8988T (cell line): Measurements from ENCODE around the gene GJC3.
"Not testable (repeated sequence)": the region's sequence is repeated elsewhere in the genome, so short reads cannot be mapped to it uniquely, and the experiment has no call there.

Source experiments
- DNase-seq: peaks from one replicate; pipeline ENCODE4 v3.0.0; 2011

Gene GJC3, protein sequence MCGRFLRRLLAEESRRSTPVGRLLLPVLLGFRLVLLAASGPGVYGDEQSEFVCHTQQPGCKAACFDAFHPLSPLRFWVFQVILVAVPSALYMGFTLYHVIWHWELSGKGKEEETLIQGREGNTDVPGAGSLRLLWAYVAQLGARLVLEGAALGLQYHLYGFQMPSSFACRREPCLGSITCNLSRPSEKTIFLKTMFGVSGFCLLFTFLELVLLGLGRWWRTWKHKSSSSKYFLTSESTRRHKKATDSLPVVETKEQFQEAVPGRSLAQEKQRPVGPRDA

GRCh38 chr7:99928994-99929729 is at the start of gene GJC3:
Gene GJC3 (minus strand): TSS chr7:99929620. CDS start chr7:99929620, 0 bp downstream.
- peak; percentile 61 for DNase-seq

GRCh38 chr7:99976626-99977025 is 47.2 kb upstream of the GJC3 start:
- DNase-seq: no peak

DNA sequence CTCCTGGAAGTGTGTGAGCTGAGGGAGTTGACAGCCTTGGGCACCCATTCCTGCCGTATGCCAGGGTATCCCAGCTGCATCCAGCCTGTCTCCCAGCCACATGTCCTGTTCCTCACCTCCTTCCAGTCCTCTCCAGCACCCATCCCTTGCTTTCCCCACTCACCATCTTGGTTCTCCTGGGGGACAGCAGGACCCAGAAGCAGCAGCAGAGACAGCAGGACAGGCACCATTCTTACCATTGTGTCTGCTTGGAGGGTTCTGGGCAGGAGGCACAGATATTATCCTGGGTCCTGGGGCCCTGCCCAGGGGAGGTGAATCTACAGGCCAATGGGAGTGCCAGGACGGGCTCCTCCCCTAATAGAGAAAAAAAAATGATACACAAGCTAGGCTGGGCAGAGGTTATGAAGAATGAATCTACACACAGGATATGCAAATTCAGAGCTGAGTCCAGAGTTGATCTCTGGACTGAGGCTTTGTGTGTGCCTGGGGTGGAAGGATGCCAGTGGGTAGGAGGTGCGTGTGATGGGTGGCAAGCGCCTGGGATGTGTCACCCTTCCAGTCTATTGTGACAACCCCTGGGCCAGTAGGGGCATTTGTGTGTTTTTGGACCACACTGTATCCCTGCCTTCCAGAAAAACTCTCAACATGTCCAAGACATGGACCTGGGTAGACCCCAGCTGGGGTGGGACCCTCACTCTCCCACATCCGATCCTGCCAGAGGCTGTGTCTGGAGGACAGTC is 46.5 kb upstream of the GJC3 start, which contains the start of gene AZGP1:
TSS of gene AZGP1 (minus strand) at position 250 of the 740 bp plus-strand sequence. CDS start at position 239, 11 bp downstream.
- no peak for DNase-seq

GRCh38 chr7:99974681-99975080 is 45.3 kb upstream of the GJC3 start:
- DNase-seq: no peak

- not testable (repeated sequence) for DNase-seq
Observed at GRCh38 chr7:99973817-99974216, 44.4 kb upstream of the GJC3 start.

DNA sequence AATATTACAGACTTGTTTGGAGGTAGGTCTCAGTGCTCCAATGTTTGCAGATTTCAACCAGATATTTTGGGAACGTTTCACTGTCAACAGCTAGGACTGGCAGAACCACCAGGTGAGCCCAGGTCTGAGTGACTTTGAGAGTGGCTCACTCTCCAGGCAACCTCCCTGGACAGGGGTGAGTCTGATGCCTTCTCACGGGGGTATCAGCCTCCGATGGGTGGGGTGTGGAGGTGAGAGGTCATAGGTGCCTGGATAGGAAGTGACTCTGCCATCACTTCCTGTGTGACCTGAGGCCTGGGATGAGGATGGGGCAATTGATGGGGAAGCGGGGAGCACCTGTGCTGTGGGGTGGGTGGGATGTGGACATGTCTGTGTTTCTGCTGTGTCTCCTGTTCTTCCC is 41.8 kb upstream of the GJC3 start:
- no peak for DNase-seq

DNA sequence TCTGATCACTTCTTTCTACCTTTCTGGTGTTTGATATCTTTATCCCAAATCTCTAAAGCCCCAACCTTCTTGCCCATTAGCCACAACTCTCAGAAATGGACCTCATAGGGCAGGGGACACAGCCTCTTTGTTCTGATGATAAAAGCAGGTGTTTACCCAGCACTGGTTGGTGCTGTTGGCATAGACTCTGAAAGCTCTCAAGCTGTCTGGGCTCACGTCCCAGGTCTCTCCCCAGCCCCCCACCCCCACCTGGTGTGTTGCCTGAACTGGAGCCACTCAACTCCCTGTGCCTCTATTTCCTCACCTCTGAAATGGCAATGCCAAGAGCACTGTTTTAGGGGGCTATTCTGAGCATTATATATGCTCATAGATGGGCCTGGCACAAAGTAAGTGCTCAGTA is 40.4 kb upstream of the GJC3 start:
- DNase-seq: not testable (repeated sequence)

- no peak for DNase-seq
Observed at GRCh38 chr7:99969298-99969697, 39.9 kb upstream of the GJC3 start.

DNA sequence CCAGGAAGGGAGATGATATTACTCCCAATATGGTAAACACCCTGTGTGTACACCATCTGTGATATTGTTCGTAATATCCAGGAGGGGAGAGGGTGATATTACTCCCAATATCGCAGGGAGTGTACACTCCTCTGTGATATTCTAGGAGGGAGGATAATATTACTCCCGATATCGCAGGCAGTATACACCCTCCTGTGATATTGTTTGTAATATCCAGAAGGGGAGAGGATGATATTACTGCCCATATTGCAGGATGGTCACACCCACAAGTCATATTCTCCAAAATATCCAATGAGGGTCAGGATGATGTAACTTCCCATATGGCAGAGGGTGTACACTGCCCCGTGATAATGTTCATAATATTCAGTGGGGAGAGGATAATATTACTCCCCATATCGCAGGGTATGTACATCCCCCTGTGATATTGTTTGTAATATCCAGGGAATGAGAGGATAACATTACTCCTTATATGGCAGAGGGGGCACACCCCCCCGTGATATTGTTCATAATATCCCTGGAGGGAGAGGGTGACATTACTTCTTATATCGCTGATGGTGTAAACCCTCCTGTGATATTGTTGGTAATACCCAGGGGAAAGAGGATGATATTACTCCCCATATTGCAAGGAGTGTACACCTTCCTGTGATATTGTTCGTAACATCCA is 29.3 kb upstream of the GJC3 start:
- DNase-seq: no peak

- no peak for DNase-seq
Observed at GRCh38 chr7:99955247-99955646, 25.8 kb upstream of the GJC3 start.

DNA sequence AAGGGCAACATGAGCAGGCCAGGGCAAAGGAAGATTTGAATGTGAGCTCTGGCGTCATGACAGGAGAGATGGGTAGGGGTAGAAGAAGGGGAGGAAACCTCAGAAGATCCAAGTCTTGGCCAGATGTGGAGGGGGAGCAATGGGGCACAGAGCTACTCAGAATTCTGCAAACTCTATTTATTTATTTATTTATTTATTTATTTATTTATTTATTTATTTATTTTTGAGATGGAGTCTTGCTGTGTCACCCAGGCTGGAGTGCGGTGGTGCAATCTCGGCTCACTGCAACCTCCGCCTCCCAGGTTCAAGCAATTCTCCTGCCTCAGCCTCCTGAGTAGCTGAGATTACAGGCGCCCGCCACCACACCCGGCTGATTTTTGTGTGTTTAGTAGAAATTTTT is 25.2 kb upstream of the GJC3 start:
- DNase-seq: not testable (repeated sequence)

DNA sequence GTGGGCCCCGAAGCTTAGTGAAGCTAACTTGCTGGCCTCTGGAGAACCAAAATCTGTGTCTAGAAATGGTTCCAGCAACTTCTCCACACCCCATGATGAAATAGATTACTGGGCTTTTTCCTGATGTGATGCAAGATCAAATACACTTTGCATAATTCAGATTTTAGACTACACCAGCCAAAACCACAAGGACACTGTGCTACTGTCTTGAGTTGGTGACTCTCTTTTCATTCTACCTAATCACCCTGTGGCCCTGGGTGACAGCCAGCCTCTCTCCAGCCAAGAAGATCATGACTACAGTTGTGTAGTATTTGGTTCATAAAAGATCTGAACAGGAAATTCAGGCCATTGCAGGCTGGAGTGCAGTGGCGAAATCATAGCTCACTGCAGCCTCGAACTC is 24.2 kb upstream of the GJC3 start:
- DNase-seq: no peak

DNA sequence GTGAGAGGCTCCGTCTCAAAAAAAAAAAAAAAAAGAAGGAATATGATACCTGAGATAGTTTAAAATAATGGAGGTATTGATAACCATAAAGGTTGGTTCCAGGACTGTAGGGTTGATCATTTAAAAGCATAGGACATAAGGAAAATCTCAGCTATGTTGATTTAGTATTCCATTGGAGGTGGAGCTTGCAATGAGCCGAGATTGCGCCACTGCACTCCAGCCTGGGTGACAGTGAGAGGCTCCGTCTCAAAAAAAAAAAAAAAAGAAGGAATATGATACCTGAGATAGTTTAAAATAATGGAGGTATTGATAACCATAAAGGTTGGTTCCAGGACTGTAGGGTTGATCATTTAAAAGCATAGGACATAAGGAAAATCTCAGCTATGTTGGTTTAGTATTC is 23.2 kb upstream of the GJC3 start:
- DNase-seq: not testable (repeated sequence)

DNA sequence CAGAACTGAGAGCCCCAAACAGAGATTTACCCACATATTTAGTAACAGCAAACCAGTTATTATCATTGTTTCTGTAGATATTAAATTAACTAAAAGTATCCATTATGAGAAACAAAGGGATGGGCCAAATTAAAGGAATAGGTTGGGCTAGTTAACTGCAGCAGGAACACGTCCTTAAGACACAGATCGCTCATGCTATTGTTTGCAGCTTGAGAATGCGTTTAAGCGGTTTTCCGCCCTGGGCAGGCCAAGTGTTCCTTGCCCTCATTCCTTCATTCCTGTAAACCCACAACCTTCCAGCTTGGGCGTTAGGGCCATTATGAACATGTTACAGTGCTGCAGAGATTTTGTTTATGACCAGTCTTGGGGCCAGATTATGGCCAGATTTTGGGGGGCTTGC is 21.4 kb upstream of the GJC3 start:
- not testable (repeated sequence) for DNase-seq

GRCh38 chr7:99949645-99950228 is 20.3 kb upstream of the GJC3 start:
- no peak for DNase-seq

DNA sequence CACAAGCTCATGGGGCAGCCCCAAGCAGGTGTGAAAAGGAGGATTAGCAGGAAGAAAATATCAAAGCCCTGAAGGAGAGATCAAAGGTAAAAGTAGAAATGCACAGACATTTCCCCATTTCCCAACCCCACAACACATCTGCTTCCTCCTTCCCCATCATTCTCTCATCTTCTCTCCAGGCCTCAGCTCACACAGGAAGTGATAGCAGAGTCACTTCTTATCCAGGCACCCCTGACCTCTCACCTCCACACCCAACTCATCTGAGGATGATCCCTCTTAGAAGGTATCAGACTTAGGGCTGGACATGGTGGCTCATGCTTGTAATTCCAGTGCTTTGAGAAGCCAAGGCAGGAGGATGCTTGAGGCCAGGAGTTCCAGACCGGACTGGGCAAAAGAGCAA is 18.2 kb upstream of the GJC3 start:
- no peak for DNase-seq

DNA sequence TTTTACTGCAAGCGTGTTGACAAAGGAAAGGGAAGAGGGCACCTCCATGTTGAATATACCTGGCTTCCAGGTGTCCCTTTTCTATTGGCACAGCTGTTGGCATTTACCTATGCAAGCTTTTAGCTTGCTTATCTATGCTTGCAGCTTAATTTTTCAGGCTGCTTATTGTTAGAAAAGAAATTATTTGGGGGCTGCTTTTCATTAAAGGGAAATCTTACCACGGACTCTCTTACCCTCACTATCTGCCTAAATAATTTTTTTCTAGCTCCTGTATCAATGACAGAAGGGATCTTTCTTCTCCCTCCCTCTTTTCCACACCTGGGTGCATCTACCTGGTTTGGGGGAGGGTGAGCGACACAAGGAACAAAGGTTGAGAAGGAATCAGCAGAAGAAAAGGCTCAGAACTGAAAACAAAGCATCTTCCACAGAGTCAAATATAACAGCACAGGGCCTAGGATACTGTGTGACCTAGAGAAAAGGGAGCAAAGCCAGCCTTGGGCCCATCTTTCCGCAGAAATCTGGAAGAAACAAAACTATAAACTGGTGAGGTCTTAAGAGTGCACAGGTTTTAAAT is 15.2 kb upstream of the GJC3 start:
- no peak for DNase-seq

- DNase-seq: no peak
Observed at GRCh38 chr7:99943641-99944496, 14.4 kb upstream of the GJC3 start.

DNA sequence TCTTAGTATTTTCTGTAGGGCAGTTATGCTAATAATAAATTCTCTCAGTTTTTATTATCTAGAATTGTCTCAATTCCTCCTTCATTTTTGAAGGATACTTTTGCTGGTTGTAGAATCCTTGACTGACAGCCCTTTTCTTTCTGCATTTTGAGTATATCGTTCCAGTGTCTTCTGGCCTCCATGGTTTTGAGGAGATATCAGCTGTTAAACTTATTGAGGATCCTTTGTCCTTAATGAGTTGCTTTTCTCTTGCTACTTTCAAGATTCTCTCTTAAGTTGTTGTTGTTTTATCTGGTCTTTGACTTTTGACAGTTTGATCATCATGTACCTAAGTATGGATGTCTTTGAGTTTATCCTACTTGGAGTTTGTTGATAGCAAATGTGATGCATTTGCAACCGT is 8.9 kb upstream of the GJC3 start:
- no peak for DNase-seq

DNA sequence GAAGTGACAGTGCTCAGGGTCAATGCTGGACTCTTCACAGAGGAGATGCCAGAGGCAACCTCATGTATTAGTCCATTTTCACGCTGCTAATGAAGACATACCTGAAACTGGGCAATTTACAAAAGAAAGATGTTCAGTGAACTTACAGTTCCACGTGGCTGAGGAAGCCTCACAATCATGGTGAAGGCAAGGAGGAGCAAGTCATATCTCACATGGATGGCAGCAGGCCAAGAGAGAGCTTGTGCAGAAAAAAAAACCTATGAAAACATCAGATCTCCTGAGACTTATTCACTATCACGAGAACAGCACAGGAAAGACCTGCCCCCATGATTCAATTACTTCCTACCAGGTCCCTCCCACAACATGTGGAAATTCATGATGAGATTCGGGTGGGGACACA is 5.6 kb upstream of the GJC3 start:
- not testable (repeated sequence) for DNase-seq

GRCh38 chr7:99930376-99930775 is 956 bp upstream of the GJC3 start:
- no peak for DNase-seq

- no peak for DNase-seq
Observed at GRCh38 chr7:99929730-99930053, 272 bp upstream of the GJC3 start.
